Kidney epithelial cell (primary cell): ENCODE data around the gene GPC1. TPM values are rescaled to one million over a fixed set of nuclear protein-coding genes. Genes with fewer than 3 reads are reported as not detected.

Experiments
- DNase-seq: peaks from one replicate; pipeline ENCODE4 v3.0.0-alpha.2; 2010; ENCODE audit warnings: low read depth
- H3K27me3 ChIP-seq: 2 replicates; pipeline ENCODE4 v1.6.0; 2011; ENCODE audit warnings: low read length; ENCODE audit not compliant: control insufficient read depth, insufficient read depth
- H3K36me3 ChIP-seq: 2 replicates; pipeline ENCODE4 v1.5.1; 2011; ENCODE audit warnings: low read length; ENCODE audit not compliant: control insufficient read depth, insufficient read depth
- H3K4me3 ChIP-seq: 2 replicates; pipeline ENCODE4 v1.5.1; 2011; ENCODE audit warnings: low read depth, mild to moderate bottlenecking, control low read depth, low read length
- total RNA-seq: library from RNA; depleted of rRNA; stranded (reverse); fragments of >200 nt; gene quantifications from 2 replicates; pipeline ENCODE4 v1.2.3, GENCODE V29; 2015
- TF ChIP-seq, protein P1 (sequence below): IDR thresholded peaks from 2 replicates; pipeline ENCODE4 v1.5.1; 2011; ENCODE audit warnings: mild to moderate bottlenecking, moderate library complexity, low read length, control low read depth, inconsistent platforms; ENCODE audit not compliant: insufficient read depth, poor library complexity, severe bottlenecking

The GPC1 gene
- total RNA-seq, 1 donor from 2014 or later: 75.2 TPM

DNA sequence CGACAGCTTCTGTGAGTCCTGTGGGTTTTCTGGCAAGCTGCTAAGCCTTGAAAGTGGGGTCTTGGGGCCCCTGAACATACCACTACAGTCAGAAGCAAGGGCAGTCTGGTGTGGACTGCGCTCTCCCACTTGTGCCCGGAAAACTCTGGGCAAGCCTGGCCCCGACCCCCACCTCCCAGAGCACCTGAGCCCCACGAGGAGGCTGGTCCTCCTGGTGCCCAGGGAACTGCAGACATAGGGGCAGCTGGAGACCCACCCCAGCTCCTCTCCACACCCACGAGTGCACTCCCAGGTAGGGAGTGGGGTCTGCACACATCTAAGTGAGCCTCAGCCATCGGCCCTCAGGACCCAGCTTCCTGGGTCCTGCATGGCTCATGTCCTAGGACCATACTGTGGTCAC lies 16.2 kb upstream of the GPC1 start:
- TF ChIP-seq, protein P1, sequence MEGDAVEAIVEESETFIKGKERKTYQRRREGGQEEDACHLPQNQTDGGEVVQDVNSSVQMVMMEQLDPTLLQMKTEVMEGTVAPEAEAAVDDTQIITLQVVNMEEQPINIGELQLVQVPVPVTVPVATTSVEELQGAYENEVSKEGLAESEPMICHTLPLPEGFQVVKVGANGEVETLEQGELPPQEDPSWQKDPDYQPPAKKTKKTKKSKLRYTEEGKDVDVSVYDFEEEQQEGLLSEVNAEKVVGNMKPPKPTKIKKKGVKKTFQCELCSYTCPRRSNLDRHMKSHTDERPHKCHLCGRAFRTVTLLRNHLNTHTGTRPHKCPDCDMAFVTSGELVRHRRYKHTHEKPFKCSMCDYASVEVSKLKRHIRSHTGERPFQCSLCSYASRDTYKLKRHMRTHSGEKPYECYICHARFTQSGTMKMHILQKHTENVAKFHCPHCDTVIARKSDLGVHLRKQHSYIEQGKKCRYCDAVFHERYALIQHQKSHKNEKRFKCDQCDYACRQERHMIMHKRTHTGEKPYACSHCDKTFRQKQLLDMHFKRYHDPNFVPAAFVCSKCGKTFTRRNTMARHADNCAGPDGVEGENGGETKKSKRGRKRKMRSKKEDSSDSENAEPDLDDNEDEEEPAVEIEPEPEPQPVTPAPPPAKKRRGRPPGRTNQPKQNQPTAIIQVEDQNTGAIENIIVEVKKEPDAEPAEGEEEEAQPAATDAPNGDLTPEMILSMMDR: no peak

DNA sequence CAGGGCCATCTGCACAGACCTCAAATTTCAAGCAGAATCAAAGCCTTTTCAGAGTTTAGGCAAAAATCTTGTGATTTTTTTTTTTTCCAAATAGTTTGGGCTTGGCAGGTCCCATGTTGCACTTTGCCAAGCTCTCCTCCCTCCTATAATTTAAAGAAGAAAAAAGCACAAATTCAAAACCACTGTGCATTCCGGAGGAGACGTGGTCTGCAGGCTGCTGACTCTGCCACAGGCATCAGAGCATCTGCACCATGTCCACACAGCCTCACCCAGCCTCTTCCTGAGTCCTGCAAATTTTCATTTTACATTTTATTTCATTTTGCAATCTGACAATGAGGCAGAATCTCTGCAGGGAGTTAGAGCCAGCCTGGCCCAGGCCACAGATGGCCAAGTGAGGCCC lies 15.7 kb upstream of the GPC1 start:
- H3K36me3 ChIP-seq: no peaks in the 10 kb centered on the region
- TF ChIP-seq, protein P1: no peak
- H3K4me3 ChIP-seq: no peak overlapping the region
- no peaks in the 10 kb centered on the region for H3K27me3 ChIP-seq
- DNase-seq: no peak

More for the DNA sequence above, 16.2 kb upstream of the GPC1 start:
- Histone ChIP-seq H3K4me3 (no peak overlapping the region), H3K27me3 (no peaks in the 10 kb centered on the region), H3K36me3 (no peaks in the 10 kb centered on the region)
- no peak for DNase-seq

DNA sequence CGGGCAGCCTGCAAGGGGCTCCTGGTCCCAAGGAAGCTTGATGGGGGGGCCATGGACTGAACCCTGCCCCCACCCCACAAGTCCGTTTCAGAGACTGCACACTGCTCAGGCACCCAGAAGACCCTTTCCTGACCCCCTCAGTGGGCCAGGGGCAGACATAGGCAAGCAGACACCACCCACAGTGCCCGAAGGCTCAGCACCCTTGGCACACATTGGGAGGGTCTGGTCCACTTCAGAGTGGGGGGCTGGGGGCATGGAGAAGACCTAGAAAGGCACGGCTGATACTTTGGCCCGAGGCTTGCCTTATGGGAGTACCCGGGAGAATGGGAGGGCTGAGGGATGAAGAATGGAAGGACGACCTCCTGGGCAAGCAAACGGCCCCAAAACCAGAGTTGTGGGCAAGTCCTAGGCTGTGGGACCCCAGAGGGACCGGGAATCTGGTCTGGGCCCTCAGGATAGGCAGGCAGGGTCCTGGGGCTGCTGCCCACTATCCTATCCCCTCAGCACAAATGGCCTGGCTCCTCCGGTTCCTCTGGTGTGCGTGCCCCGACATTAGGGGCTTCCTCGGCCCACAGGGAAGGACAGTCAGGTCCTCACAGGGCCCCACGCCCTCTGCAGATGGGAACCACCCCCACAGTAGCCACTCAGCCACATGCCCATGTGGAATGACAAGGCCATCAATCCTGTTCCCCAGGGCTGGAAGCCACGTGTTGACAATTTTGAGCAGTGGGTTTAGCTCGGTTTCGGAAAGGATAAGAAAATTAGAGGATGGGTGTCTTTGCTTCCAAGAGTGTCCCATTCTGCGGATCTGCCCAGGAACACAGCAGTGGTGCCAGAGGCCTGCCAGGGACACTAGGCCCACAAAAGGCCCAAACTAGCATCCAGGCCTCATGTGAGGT lies 15.0 kb upstream of the GPC1 start:
- no peak overlapping the region for H3K4me3 ChIP-seq
- DNase-seq: no peak
- TF ChIP-seq, protein P1: no peak
- no peaks in the 10 kb centered on the region for H3K27me3 ChIP-seq
- H3K36me3 ChIP-seq: no peaks in the 10 kb centered on the region

DNA sequence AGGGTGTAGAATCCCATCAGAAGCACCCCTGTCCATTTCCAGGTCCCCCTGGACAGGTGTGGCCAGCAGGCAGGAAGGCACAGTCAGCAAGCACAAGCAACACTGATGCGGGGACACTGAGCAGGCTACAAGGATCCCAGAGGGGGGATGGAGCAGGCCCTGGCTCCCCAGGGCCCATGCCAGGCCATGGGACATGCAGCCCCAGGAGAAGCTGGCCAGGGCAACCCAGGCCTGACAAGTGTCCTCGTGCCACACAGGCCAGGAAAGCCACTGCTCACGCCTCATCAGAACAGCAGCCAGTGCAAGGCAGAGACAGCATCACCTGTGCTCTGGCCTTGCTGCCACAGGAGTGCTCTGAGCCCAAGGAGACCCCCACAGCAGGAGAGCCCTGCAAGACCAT lies 14.1 kb upstream of the GPC1 start:
- no peak for DNase-seq
- Histone ChIP-seq H3K27me3 (no peaks in the 10 kb centered on the region), H3K36me3 (no peaks in the 10 kb centered on the region), H3K4me3 (no peak overlapping the region)
- TF ChIP-seq, protein P1: no peak

DNA sequence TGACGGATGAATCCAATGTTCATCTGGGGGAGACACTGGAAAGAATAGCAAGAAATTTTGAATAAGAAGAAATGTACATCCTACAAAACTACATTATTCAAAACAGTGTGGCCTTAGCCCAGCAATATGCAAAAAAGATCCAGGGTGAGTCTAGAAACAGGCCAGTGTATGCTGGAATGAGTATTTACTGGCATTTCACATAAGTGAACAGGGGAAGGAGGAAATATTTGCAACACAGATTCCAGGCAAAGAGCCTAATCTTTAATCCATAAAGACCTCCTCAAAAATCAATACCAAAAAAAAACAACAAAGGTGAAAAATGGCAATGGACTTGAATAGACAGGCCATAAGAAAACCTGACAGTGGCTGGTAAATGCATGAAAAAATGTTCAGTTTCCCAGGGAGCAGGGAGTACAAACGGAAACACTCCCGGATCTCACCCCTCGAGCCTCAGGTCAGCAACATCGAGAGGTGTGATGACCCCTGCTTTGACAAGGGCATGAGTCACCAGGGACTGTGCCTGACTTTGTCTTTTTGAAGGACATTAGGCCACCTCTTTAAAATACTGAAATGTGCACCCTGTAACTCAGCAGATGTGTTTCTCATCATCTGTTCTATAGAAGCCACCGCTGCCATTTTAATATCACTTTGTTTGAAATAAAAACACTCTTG lies 12.7 kb upstream of the GPC1 start:
- H3K4me3 ChIP-seq: no peak overlapping the region
- TF ChIP-seq, protein P1: no peak
- DNase-seq: no peak
- H3K36me3 ChIP-seq: no peaks in the 10 kb centered on the region
- H3K27me3 ChIP-seq: peaks cover 2% of the 10 kb centered on the region
